OCI-LY7 (cell line): Measurements from ENCODE around the gene TLL2.

Experiments
- EZH2phosphoT487 ChIP-seq: fragments of 200-600 bp; sonication (generic); IDR thresholded peaks from 2 replicates; pipeline ENCODE4 v1.6.1; 2018; ENCODE audit warnings: low read depth, borderline replicate concordance, mild to moderate bottlenecking, mixed run types, antibody characterized with exemption, low read length, moderate library complexity, mixed read lengths
- TF ChIP-seq, protein P1 (sequence below): fragments of 200-600 bp; sonication (generic); conservative IDR thresholded peaks from 2 replicates; pipeline ENCODE4 v1.5.1; 2014; ENCODE audit warnings: mild to moderate bottlenecking, antibody characterized with exemption, low read length, moderate library complexity, mixed read lengths

DNA sequence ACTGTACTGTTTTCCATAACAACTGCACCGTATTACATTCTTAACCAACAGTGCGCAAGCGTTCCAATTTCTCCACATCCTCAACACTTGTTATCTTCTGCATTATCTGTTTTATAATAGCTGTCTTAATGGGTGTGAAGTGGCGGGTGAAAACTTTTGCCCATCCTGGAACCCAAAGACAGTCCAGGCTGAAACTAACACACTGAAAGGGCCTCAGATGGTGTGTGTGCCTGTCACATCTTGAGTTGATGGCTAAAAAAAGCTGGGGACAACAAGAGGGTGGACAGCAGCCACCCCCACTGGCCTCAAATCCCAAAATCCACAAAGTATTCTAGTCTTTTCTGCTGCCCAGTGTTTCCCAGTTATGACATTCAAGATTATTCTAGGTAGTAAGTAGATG, 174.3 kb downstream of the TLL2 start:
- TF ChIP-seq, protein P1, sequence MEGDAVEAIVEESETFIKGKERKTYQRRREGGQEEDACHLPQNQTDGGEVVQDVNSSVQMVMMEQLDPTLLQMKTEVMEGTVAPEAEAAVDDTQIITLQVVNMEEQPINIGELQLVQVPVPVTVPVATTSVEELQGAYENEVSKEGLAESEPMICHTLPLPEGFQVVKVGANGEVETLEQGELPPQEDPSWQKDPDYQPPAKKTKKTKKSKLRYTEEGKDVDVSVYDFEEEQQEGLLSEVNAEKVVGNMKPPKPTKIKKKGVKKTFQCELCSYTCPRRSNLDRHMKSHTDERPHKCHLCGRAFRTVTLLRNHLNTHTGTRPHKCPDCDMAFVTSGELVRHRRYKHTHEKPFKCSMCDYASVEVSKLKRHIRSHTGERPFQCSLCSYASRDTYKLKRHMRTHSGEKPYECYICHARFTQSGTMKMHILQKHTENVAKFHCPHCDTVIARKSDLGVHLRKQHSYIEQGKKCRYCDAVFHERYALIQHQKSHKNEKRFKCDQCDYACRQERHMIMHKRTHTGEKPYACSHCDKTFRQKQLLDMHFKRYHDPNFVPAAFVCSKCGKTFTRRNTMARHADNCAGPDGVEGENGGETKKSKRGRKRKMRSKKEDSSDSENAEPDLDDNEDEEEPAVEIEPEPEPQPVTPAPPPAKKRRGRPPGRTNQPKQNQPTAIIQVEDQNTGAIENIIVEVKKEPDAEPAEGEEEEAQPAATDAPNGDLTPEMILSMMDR: no peak
- no peak for TF ChIP-seq EZH2phosphoT487
